ENCODE measurements around the gene PHF19.

The PHF19 gene

GRCh38 chr9:120852240-120853010, 24.6 kb downstream of the PHF19 start:
- Histone ChIP-seq H3K79me2 (ENCODE audit: control insufficient read depth, low read length) (no peaks in the 10 kb centered on the region), H3K4me1 (ENCODE audit: control insufficient read depth, low read length) (no peaks in the 10 kb centered on the region), H3K27ac (ENCODE audit: low read depth, low read length) (no peak overlapping the region), H3K4me3 (ENCODE audit: low read length) (no peak overlapping the region), H3K4me2 (ENCODE audit: low read length) (no peak overlapping the region), H3K27me3 (ENCODE audit: control insufficient read depth, low read length) (no peaks in the 10 kb centered on the region), H3K9me2 (replicated peaks; ENCODE audit: control insufficient read depth, low read length) (no peaks in the 10 kb centered on the region), H3K36me3 (ENCODE audit: control insufficient read depth, low read length) (peaks cover 48% of the 10 kb centered on the region), H4K20me1 (ENCODE audit: control insufficient read depth, insufficient read depth, low read depth, low read length) (no peaks in the 10 kb centered on the region), H3K9me3 (ENCODE audit: control insufficient read depth, insufficient read depth, low read length) (no peaks in the 10 kb centered on the region), H3F3A (ENCODE audit: control insufficient read depth, insufficient read depth) (peaks cover 7% of the 10 kb centered on the region)
- TF ChIP-seq EZH2phosphoT487 (IDR thresholded peaks at IDR 0.05; ENCODE audit: borderline replicate concordance, low read length) (no peak), CTCF (IDR thresholded peaks at IDR 0.05; ENCODE audit: low read depth, low read length, poor library complexity, severe bottlenecking) (no peak)

- no peaks in the 10 kb centered on the region for H3K9me2 ChIP-seq (replicated peaks; ENCODE audit: control insufficient read depth, low read length)
- no peaks in the 10 kb centered on the region for H3K79me2 ChIP-seq (ENCODE audit: control insufficient read depth, low read length)
- no peak for TF ChIP-seq CTCF (IDR thresholded peaks at IDR 0.05; ENCODE audit: low read depth, low read length, poor library complexity, severe bottlenecking)
- H3K4me2 ChIP-seq (ENCODE audit: low read length) = no peak overlapping the region
- no peaks in the 10 kb centered on the region for H3K27me3 ChIP-seq (ENCODE audit: control insufficient read depth, low read length)
- H3K4me1 ChIP-seq (ENCODE audit: control insufficient read depth, low read length) = no peaks in the 10 kb centered on the region
- no peak overlapping the region for H3K4me3 ChIP-seq (ENCODE audit: low read length)
- peaks cover 7% of the 10 kb centered on the region for H3F3A ChIP-seq (ENCODE audit: control insufficient read depth, insufficient read depth)
- peaks cover 39% of the 10 kb centered on the region for H3K36me3 ChIP-seq (ENCODE audit: control insufficient read depth, low read length)
- H4K20me1 ChIP-seq (ENCODE audit: control insufficient read depth, insufficient read depth, low read depth, low read length) = no peaks in the 10 kb centered on the region
- H3K9me3 ChIP-seq (ENCODE audit: control insufficient read depth, insufficient read depth, low read length) = no peaks in the 10 kb centered on the region
- H3K27ac ChIP-seq (ENCODE audit: low read depth, low read length) = no peak overlapping the region
These were observed 25.5 kb downstream of the PHF19 start for GRCh38 chr9:120851449-120851848.

- no peaks in the 10 kb centered on the region for H3K79me2 ChIP-seq (ENCODE audit: control insufficient read depth, low read length)
- peaks cover 32% of the 10 kb centered on the region for H3K36me3 ChIP-seq (ENCODE audit: control insufficient read depth, low read length)
- peaks cover 7% of the 10 kb centered on the region for H3F3A ChIP-seq (ENCODE audit: control insufficient read depth, insufficient read depth)
- no peaks in the 10 kb centered on the region for H3K4me1 ChIP-seq (ENCODE audit: control insufficient read depth, low read length)
- H3K27me3 ChIP-seq (ENCODE audit: control insufficient read depth, low read length) = no peaks in the 10 kb centered on the region
- no peaks in the 10 kb centered on the region for H3K9me2 ChIP-seq (replicated peaks; ENCODE audit: control insufficient read depth, low read length)
- H4K20me1 ChIP-seq (ENCODE audit: control insufficient read depth, insufficient read depth, low read depth, low read length) = no peaks in the 10 kb centered on the region
- H3K9me3 ChIP-seq (ENCODE audit: control insufficient read depth, insufficient read depth, low read length) = no peaks in the 10 kb centered on the region
- H3K4me2 ChIP-seq (ENCODE audit: low read length) = no peak overlapping the region
- TF ChIP-seq CTCF (IDR thresholded peaks at IDR 0.05; ENCODE audit: low read depth, low read length, poor library complexity, severe bottlenecking) = no peak
- no peak for TF ChIP-seq EZH2phosphoT487 (IDR thresholded peaks at IDR 0.05; ENCODE audit: borderline replicate concordance, low read length)
- no peak overlapping the region for H3K4me3 ChIP-seq (ENCODE audit: low read length)
- H3K27ac ChIP-seq (ENCODE audit: low read depth, low read length) = no peak overlapping the region
These were observed 26.7 kb downstream of the PHF19 start for GRCh38 chr9:120850315-120850714.

Measured in DOHH2 (cell line).